Measurements from ENCODE around the gene POLD4. TPM values are rescaled to one million over a fixed set of nuclear protein-coding genes. Genes with fewer than 3 reads are reported as not detected.

The POLD4 gene
- total and polyA plus RNA-seq, 2 of the 13 experiments (the other 11 are each of a cell fraction or from before 2014, with no cell fraction given): 10.5 to 27.4 TPM

GRCh38 chr11:67355023-67355793, 1.9 kb upstream of the POLD4 start (continued):
- TF ChIP-seq HBP1 (CRISPR knock-in tag; IDR thresholded peaks at IDR 0.05; ENCODE audit: low read depth): 0 out of 2 replicates have a peak, but pooled peaks have one; percentile 17
- no peak for TF ChIP-seq ZNF83 (CRISPR knock-in tag; IDR thresholded peaks at IDR 0.05; ENCODE audit: borderline replicate concordance)
- 0 out of 2 replicates have a peak, but pooled peaks have one; percentile 9 for TF ChIP-seq MXD3 (CRISPR knock-in tag; IDR thresholded peaks at IDR 0.05)
- TF ChIP-seq SCMH1 (CRISPR knock-in tag; IDR thresholded peaks at IDR 0.05; ENCODE audit: borderline replicate concordance): no peak
- no peak for TF ChIP-seq ZNF275 (CRISPR knock-in tag; IDR thresholded peaks at IDR 0.05; ENCODE audit: borderline replicate concordance)
- TF ChIP-seq HIC2 (CRISPR knock-in tag; IDR thresholded peaks at IDR 0.05; ENCODE audit: low read depth): peak; percentile 11; the same call in 1 of the 2 replicates
- no peak for TF ChIP-seq DBP (CRISPR knock-in tag; IDR thresholded peaks at IDR 0.05; ENCODE audit: not compliant biosample characterization)
- TF ChIP-seq EEA1 (CRISPR knock-in tag; IDR thresholded peaks at IDR 0.05; ENCODE audit: borderline replicate concordance): no peak
- TF ChIP-seq ISL2 (CRISPR knock-in tag; IDR thresholded peaks at IDR 0.05): no peak
- TF ChIP-seq RBFOX2 (IDR thresholded peaks at IDR 0.05; ENCODE audit: low read depth, low read length): no peak
- no peak for TF ChIP-seq NCOA5 (CRISPR knock-in tag; IDR thresholded peaks at IDR 0.05)
- TF ChIP-seq JUNB (CRISPR knock-in tag; IDR thresholded peaks at IDR 0.05; ENCODE audit: borderline replicate concordance): no peak
- no peak for TF ChIP-seq TRAFD1 (CRISPR knock-in tag; IDR thresholded peaks at IDR 0.05; ENCODE audit: borderline replicate concordance)
- TF ChIP-seq MAF1 (CRISPR knock-in tag; IDR thresholded peaks at IDR 0.05; ENCODE audit: borderline replicate concordance): no peak
- TF ChIP-seq FOXM1 (CRISPR knock-in tag; IDR thresholded peaks at IDR 0.05): no peak
- no peak for TF ChIP-seq ZNF33B (CRISPR knock-in tag; IDR thresholded peaks at IDR 0.05)
- TF ChIP-seq ZNF746 (CRISPR knock-in tag; IDR thresholded peaks at IDR 0.05): no peak
- TF ChIP-seq MTF1 (CRISPR knock-in tag; IDR thresholded peaks at IDR 0.05): no peak
- no peak for TF ChIP-seq ZNF552 (CRISPR knock-in tag; IDR thresholded peaks at IDR 0.05; ENCODE audit: borderline replicate concordance)
- TF ChIP-seq IRF9 (CRISPR knock-in tag; IDR thresholded peaks at IDR 0.05; ENCODE audit: borderline replicate concordance): 0 out of 2 replicates have a peak, but pooled peaks have one; percentile 0
